Stimulated activated naive CD8-positive, alpha-beta T cell treated with anti-CD3 and anti-CD28 coated beads, Interleukin-15, Interleukin-2, amounts not matched to agents 100 ng/mL and 50 ng/mL, for 24 hours (primary cell): ENCODE measurements around the gene BBLN.
"Not testable (repeated sequence)": the region's sequence is repeated elsewhere in the genome, so short reads cannot be mapped to it uniquely, and the experiment has no call there.

ENCODE experiments used
- H3K27ac Mint-ChIP-seq: one replicate; pipeline ENCODE4 v1.8.0; 2021; ENCODE audit warnings: mild to moderate bottlenecking, mixed read lengths
- H3K27me3 Mint-ChIP-seq: one replicate; pipeline ENCODE4 v1.8.0; 2021; ENCODE audit warnings: mixed read lengths
- H3K36me3 Mint-ChIP-seq: one replicate; pipeline ENCODE4 v1.8.0; 2021; ENCODE audit warnings: low read depth, mixed read lengths
- H3K4me1 Mint-ChIP-seq: one replicate; pipeline ENCODE4 v1.8.0; 2021; ENCODE audit warnings: low read depth, mixed read lengths
- H3K4me3 Mint-ChIP-seq: one replicate; pipeline ENCODE4 v1.8.0; 2021; ENCODE audit warnings: mild to moderate bottlenecking, mixed read lengths
- H3K9me3 Mint-ChIP-seq: one replicate; pipeline ENCODE4 v1.8.0; 2021; ENCODE audit warnings: mixed read lengths

The BBLN gene

GRCh38 chr9:128159784-128160602, at the start of gene BBLN:
Gene BBLN (plus strand): TSS chr9:128160265. CDS start chr9:128160408, 143 bp downstream.
- Mint-ChIP-seq H3K4me1 (peaks cover 19% of the 10 kb centered on the region), H3K36me3 (peaks cover 17% of the 10 kb centered on the region), H3K9me3 (no peaks in the 10 kb centered on the region), H3K27ac (peak within 1 kb of the TSS; percentile 67), H3K27me3 (no peaks in the 10 kb centered on the region), H3K4me3 (peak within 1 kb of the TSS; percentile 82)

GRCh38 chr9:128111726-128112125, 48.3 kb upstream of the BBLN start:
- not testable (repeated sequence) for H3K9me3 Mint-ChIP-seq, H3K27ac Mint-ChIP-seq, H3K27me3 Mint-ChIP-seq, H3K4me3 Mint-ChIP-seq
- Mint-ChIP-seq H3K4me1 (peaks cover 12% of the 10 kb centered on the region), H3K36me3 (peaks cover 37% of the 10 kb centered on the region)

- H3K36me3 Mint-ChIP-seq = peaks cover 28% of the 10 kb centered on the region
- no peak overlapping the region for H3K4me3 Mint-ChIP-seq
- peaks cover 21% of the 10 kb centered on the region for H3K4me1 Mint-ChIP-seq
- no peaks in the 10 kb centered on the region for H3K27me3 Mint-ChIP-seq
- no peaks in the 10 kb centered on the region for H3K9me3 Mint-ChIP-seq
- no peak overlapping the region for H3K27ac Mint-ChIP-seq
These were observed 46.3 kb upstream of the BBLN start for GRCh38 chr9:128113526-128114325.

GRCh38 chr9:128114326-128115186, 45.5 kb upstream of the BBLN start:
- no peak overlapping the region for H3K27ac Mint-ChIP-seq
- no peaks in the 10 kb centered on the region for H3K9me3 Mint-ChIP-seq
- no peaks in the 10 kb centered on the region for H3K27me3 Mint-ChIP-seq
- H3K4me3 Mint-ChIP-seq = no peak overlapping the region
- H3K4me1 Mint-ChIP-seq = peaks cover 21% of the 10 kb centered on the region
- peaks cover 26% of the 10 kb centered on the region for H3K36me3 Mint-ChIP-seq

- H3K36me3 Mint-ChIP-seq = peaks cover 21% of the 10 kb centered on the region
- H3K27ac Mint-ChIP-seq = peak overlapping the region; percentile 12
- no peaks in the 10 kb centered on the region for H3K27me3 Mint-ChIP-seq
- H3K4me1 Mint-ChIP-seq = peaks cover 21% of the 10 kb centered on the region
- no peak overlapping the region for H3K4me3 Mint-ChIP-seq
- no peaks in the 10 kb centered on the region for H3K9me3 Mint-ChIP-seq
These were observed 44.6 kb upstream of the BBLN start for GRCh38 chr9:128115187-128116103.

GRCh38 chr9:128116104-128117083, 43.7 kb upstream of the BBLN start:
- no peak overlapping the region for H3K4me3 Mint-ChIP-seq
- no peaks in the 10 kb centered on the region for H3K27me3 Mint-ChIP-seq
- no peaks in the 10 kb centered on the region for H3K9me3 Mint-ChIP-seq
- peaks cover 18% of the 10 kb centered on the region for H3K36me3 Mint-ChIP-seq
- H3K4me1 Mint-ChIP-seq = peaks cover 21% of the 10 kb centered on the region
- peak overlapping the region; percentile 12 for H3K27ac Mint-ChIP-seq

GRCh38 chr9:128117613-128118471, 42.2 kb upstream of the BBLN start:
- Mint-ChIP-seq H3K4me3 (no peak overlapping the region), H3K27ac (no peak overlapping the region)

GRCh38 chr9:128118472-128118857, 41.6 kb upstream of the BBLN start:
- Mint-ChIP-seq H3K9me3 (no peaks in the 10 kb centered on the region), H3K36me3 (peaks cover 9% of the 10 kb centered on the region), H3K27me3 (no peaks in the 10 kb centered on the region), H3K4me1 (peaks cover 21% of the 10 kb centered on the region), H3K27ac (no peak overlapping the region), H3K4me3 (no peak overlapping the region)

More at GRCh38 chr9:128117613-128118471, 42.2 kb upstream of the BBLN start:
- Mint-ChIP-seq H3K27me3 (no peaks in the 10 kb centered on the region), H3K36me3 (peaks cover 14% of the 10 kb centered on the region), H3K4me1 (peaks cover 21% of the 10 kb centered on the region), H3K9me3 (no peaks in the 10 kb centered on the region)

- Mint-ChIP-seq H3K27me3 (no peaks in the 10 kb centered on the region), H3K4me3 (no peak overlapping the region), H3K27ac (no peak overlapping the region), H3K36me3 (peaks cover 9% of the 10 kb centered on the region), H3K4me1 (peaks cover 21% of the 10 kb centered on the region), H3K9me3 (no peaks in the 10 kb centered on the region)
These were observed 40.9 kb upstream of the BBLN start for GRCh38 chr9:128118971-128119665.

GRCh38 chr9:128120061-128120740, 39.9 kb upstream of the BBLN start:
- H3K36me3 Mint-ChIP-seq = peaks cover 4% of the 10 kb centered on the region
- H3K9me3 Mint-ChIP-seq = no peaks in the 10 kb centered on the region
- no peak overlapping the region for H3K4me3 Mint-ChIP-seq
- H3K27me3 Mint-ChIP-seq = no peaks in the 10 kb centered on the region
- no peak overlapping the region for H3K27ac Mint-ChIP-seq
- peaks cover 26% of the 10 kb centered on the region for H3K4me1 Mint-ChIP-seq

- no peak overlapping the region for H3K4me3 Mint-ChIP-seq
These were observed 39.2 kb upstream of the BBLN start for GRCh38 chr9:128120741-128121465.

More at GRCh38 chr9:128120741-128121465, 39.2 kb upstream of the BBLN start:
- H3K36me3 Mint-ChIP-seq = peaks cover 6% of the 10 kb centered on the region
- peaks cover 28% of the 10 kb centered on the region for H3K4me1 Mint-ChIP-seq
- H3K27me3 Mint-ChIP-seq = no peaks in the 10 kb centered on the region
- no peak overlapping the region for H3K27ac Mint-ChIP-seq
- H3K9me3 Mint-ChIP-seq = no peaks in the 10 kb centered on the region
